ENCODE measurements around the gene RGS5.

- TF ChIP-seq SP1 (IDR thresholded peaks at IDR 0.05) (no peak), FOXK2 (IDR thresholded peaks at IDR 0.05) (no peak), ELF4 (IDR thresholded peaks at IDR 0.05) (no peak), HDGF (IDR thresholded peaks at IDR 0.05; ENCODE audit: borderline replicate concordance) (no peak), FOXM1 (IDR thresholded peaks at IDR 0.05; ENCODE audit: borderline replicate concordance) (no peak), BHLHE40 (IDR thresholded peaks at IDR 0.05; ENCODE audit: borderline replicate concordance) (no peak), PKNOX1 (IDR thresholded peaks at IDR 0.05) (no peak), TARDBP (IDR thresholded peaks at IDR 0.05) (no peak), ZNF384 (IDR thresholded peaks at IDR 0.05) (no peak)
Measured at GRCh38 chr1:163137556-163138265, 65.0 kb downstream of the RGS5 start.

All from HEK293T (cell line).